A549 (cell line): ENCODE measurements around the gene CERS6.
"Not testable (repeated sequence)": the region's sequence is repeated elsewhere in the genome, so short reads cannot be mapped to it uniquely, and the experiment has no call there.

Experiments used
- CHD4 ChIP-seq: fragments of 200-600 bp; sonication (generic); IDR thresholded peaks from 2 replicates; pipeline ENCODE4 v1.6.1; 2016; ENCODE audit warnings: antibody characterized with exemption, mild to moderate bottlenecking, borderline replicate concordance
- CTCF ChIP-seq: fragments of >200 bp; sonication (Bioruptor Twin); formaldehyde crosslinking; IDR thresholded peaks from 3 replicates; pipeline ENCODE4 v1.5.1; 2016
- EP300 ChIP-seq, 2 experiments: fragments of >200 bp; sonication (Bioruptor Twin); formaldehyde crosslinking; IDR thresholded peaks; 2 replicates in 1 of 2; 3 replicates in 1 of 2; pipeline ENCODE4 v1.6.1; 2016 to 2017
- ESRRA ChIP-seq: fragments of 150-350 bp; IDR thresholded peaks from 2 replicates; pipeline ENCODE4 v1.6.1; 2014; ENCODE audit warnings: mild to moderate bottlenecking, low read length, borderline replicate concordance
- POLR2A ChIP-seq: IDR thresholded peaks from 2 replicates; pipeline ENCODE4 v1.6.1; 2012; ENCODE audit warnings: mild to moderate bottlenecking, low read length
- RAD21 ChIP-seq, 2 experiments: fragments of >200 bp in 1 of 2; sonication (Bioruptor Twin) in 1 of 2; formaldehyde crosslinking in 1 of 2; IDR thresholded peaks in 1 of 2; conservative IDR thresholded peaks in 1 of 2; 2 replicates in 1 of 2; 3 replicates in 1 of 2; pipeline ENCODE4 v1.6.1; 2012 to 2018; ENCODE audit warnings: inconsistent platforms in 1 of 2
- USF2 ChIP-seq: fragments of 450-650 bp; IDR thresholded peaks from 2 replicates; pipeline ENCODE4 v1.6.1; 2014; ENCODE audit warnings: antibody characterized with exemption

- not testable (repeated sequence) for TF ChIP-seq USF2; CTCF; POLR2A; ESRRA; RAD21 (conservative IDR thresholded peaks at IDR 0.05 in 1 of 2, IDR thresholded peaks at IDR 0.05 in 1 of 2); EP300 (IDR thresholded peaks at IDR 0.05); CHD4
Observed at GRCh38 chr2:168491728-168492127, 35.7 kb downstream of the CERS6 start.
